A673 (cell line): ENCODE data around the gene PRSS38.

ENCODE experiments used
- CTCF ChIP-seq: fragments of 300-800, 200-600 bp; sonication (generic); conservative IDR thresholded peaks from 2 replicates; pipeline ENCODE4 v1.5.1; 2017; ENCODE audit warnings: low read depth, mild to moderate bottlenecking, antibody characterized with exemption, low read length, moderate library complexity, mixed read lengths
- EZH2 ChIP-seq: fragments of 200-600 bp; sonication (generic); IDR thresholded peaks from 2 replicates; pipeline ENCODE4 v1.6.1; 2017; ENCODE audit warnings: borderline replicate concordance, low read depth, mild to moderate bottlenecking, mixed read lengths, antibody characterized with exemption, low read length; ENCODE audit not compliant: poor library complexity, severe bottlenecking

GRCh38 chr1:227779685-227780084 is 35.8 kb upstream of the PRSS38 start:
- TF ChIP-seq CTCF = no peak
- no peak for TF ChIP-seq EZH2
